ENCODE data around the gene CDC16. TPM values are rescaled to one million over a fixed set of nuclear protein-coding genes. Genes with fewer than 3 reads are reported as not detected.

CDC16 gene
- total RNA-seq, 1 donor from 2014 or later, result 73.8 TPM

Other genes starting within 250 kb of the CDC16 start
- 83.6 and 84.2 TPM in 2 replicates for gene RASA3, start 102.3 kb upstream of the CDC16 start, total RNA-seq
- gene CFAP97D2, start 55.6 kb upstream of the CDC16 start, total RNA-seq, result 0.18 TPM in 1 of 2 replicates, not detected in the other
- gene UPF3A, start 46.7 kb downstream of the CDC16 start, total RNA-seq, result 58.8 and 62.4 TPM in 2 replicates
- gene CHAMP1, start 79.6 kb downstream of the CDC16 start, total RNA-seq, result 38.1 and 38.8 TPM in 2 replicates

All from T-helper 2 cell treated with Interferon-gamma antibody and Interleukin-4, amounts not matched to agents 100 ng/mL and 5 ng/mL, for 36 hours (primary cell).